ENCODE measurements around the gene ST6GAL1. TPM values are rescaled to one million over a fixed set of nuclear protein-coding genes. Genes with fewer than 3 reads are reported as not detected.

ST6GAL1 gene
- total and polyA plus RNA-seq, 7 donors, result 5.4 to 60.5 (median 10.0) TPM

DNA sequence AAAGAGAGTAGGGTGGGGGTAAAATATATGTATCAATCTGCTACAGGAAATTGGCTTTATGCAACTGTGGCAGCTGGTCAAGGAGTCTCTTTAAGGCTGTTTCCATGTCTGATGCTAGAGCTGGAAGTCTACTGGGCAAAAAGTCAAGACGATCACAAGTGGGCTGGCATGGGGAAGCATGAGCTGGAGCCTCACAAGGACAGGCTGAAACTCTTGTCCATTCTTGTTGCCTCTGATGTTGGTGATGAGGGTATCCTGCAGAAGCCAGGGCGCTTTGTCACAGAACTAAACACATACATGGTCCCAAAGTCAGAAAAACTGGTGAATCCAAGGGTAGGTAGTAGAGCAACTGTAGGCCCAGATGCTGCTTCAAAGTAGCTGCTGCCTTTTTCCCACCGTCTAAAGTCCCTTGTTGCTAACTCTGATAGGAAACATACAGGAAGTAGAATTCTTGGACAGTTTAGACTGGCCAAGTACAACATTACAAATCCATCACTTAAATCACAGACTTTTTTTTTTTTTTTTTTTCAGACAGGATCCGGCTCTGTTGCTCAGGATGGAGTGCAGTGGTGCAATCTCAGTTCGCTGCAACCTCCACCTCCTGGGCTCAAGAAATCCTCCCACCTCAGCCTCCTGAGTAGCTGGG, 154.8 kb downstream of the ST6GAL1 start:
- TF ChIP-seq POLR2AphosphoS5 (IDR thresholded peaks at IDR 0.05), result no peak
- TF ChIP-seq EP300 (IDR thresholded peaks at IDR 0.05), result no peak
- TF ChIP-seq, protein P1, sequence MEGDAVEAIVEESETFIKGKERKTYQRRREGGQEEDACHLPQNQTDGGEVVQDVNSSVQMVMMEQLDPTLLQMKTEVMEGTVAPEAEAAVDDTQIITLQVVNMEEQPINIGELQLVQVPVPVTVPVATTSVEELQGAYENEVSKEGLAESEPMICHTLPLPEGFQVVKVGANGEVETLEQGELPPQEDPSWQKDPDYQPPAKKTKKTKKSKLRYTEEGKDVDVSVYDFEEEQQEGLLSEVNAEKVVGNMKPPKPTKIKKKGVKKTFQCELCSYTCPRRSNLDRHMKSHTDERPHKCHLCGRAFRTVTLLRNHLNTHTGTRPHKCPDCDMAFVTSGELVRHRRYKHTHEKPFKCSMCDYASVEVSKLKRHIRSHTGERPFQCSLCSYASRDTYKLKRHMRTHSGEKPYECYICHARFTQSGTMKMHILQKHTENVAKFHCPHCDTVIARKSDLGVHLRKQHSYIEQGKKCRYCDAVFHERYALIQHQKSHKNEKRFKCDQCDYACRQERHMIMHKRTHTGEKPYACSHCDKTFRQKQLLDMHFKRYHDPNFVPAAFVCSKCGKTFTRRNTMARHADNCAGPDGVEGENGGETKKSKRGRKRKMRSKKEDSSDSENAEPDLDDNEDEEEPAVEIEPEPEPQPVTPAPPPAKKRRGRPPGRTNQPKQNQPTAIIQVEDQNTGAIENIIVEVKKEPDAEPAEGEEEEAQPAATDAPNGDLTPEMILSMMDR (IDR thresholded peaks at IDR 0.05), result no peak
- no peak for TF ChIP-seq POLR2A (IDR thresholded peaks at IDR 0.05)
- intact Hi-C loops (cut with DNase I), result no loop called here
- H3K36me3 ChIP-seq, result no peaks in the 10 kb centered on the region
- peaks cover 0 to 13% (median 0%) of the 10 kb centered on the region in 4 donors for H3K9me3 ChIP-seq
- H3K27me3 ChIP-seq, result no peaks in the 10 kb centered on the region
- H3K4me3 ChIP-seq, result no peak overlapping the region
- WGBS, 2 donors, result 86 to 89% methylated on average over 5 of the region's 5 CpGs
- DNase-seq, result no peak
- no peaks in the 10 kb centered on the region for H3K4me1 ChIP-seq
- H3K27ac ChIP-seq, result peak overlapping the region in 1 of 4 donors; percentile 11

DNA sequence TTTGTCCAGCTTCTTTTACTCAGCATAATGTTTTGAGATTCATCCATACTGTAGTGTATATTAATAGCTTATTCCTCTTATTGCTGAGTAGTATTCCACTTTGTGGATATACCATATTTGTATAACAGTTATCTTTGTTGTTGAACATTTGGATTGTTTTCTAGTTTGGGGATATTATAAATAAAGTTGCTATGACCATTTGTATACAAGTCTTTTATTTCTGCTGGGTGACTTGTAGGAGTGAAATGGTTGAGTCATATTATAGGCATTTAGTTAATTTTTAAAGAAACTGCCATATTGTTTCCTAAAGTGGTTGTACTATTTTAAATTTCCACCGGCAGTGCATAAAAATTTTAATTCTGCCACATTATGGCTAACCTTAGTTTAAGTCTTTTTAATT, 155.6 kb downstream of the ST6GAL1 start:
- TF ChIP-seq, protein P1 (IDR thresholded peaks at IDR 0.05), result no peak
- TF ChIP-seq EP300 (IDR thresholded peaks at IDR 0.05) (no peak), POLR2AphosphoS5 (IDR thresholded peaks at IDR 0.05) (no peak), POLR2A (IDR thresholded peaks at IDR 0.05) (no peak)
- WGBS, 2 donors, result 93 to 96% methylated on average over 1 of the region's 1 CpG
- intact Hi-C loops (cut with DNase I), result no loop called here

GRCh38 chr3:187086831-187087230, 156.5 kb downstream of the ST6GAL1 start:
- WGBS, 2 donors, result 43 to 83% methylated on average over 3 of the region's 3 CpGs
- no peaks in the 10 kb centered on the region for H3K4me1 ChIP-seq
- no peaks in the 10 kb centered on the region for H3K36me3 ChIP-seq
- no peak overlapping the region for H3K4me3 ChIP-seq
- no peaks in the 10 kb centered on the region for H3K27me3 ChIP-seq
- no peak overlapping the region for H3K27ac ChIP-seq
- no peak for TF ChIP-seq EP300 (IDR thresholded peaks at IDR 0.05)
- TF ChIP-seq, protein P1 (IDR thresholded peaks at IDR 0.05), result no peak
- TF ChIP-seq POLR2A (IDR thresholded peaks at IDR 0.05), result no peak
- no peak for TF ChIP-seq POLR2AphosphoS5 (IDR thresholded peaks at IDR 0.05)
- DNase-seq, result no peak
- peaks cover 0 to 13% (median 0%) of the 10 kb centered on the region in 4 donors for H3K9me3 ChIP-seq
- intact Hi-C loops (cut with DNase I), result no loop called here

More for the DNA sequence above, 155.6 kb downstream of the ST6GAL1 start:
- no peaks in the 10 kb centered on the region for H3K27me3 ChIP-seq
- H3K9me3 ChIP-seq, result peaks cover 0 to 13% (median 0%) of the 10 kb centered on the region in 4 donors
- DNase-seq, result no peak
- no peaks in the 10 kb centered on the region for H3K4me1 ChIP-seq
- no peaks in the 10 kb centered on the region for H3K36me3 ChIP-seq
- H3K27ac ChIP-seq, result no peak overlapping the region
- H3K4me3 ChIP-seq, result no peak overlapping the region

DNA sequence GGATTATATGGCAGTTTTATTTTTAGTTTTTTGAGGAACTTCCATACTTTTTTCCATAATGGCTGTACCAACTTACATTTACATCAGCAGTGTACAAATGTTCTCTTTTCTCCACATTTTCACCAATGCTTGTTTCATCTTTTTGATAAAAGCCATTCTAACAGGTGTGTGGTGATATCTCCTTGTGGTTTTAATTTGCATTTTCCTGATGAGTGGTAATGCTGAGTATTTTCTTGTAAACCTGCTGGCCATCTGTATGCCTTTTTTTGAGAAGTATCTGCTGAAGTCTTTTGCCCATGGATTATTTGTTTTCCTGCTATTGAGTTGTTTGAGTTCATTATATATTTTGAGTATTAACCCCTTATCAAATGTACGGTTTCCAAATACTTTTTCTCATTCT, 158.4 kb downstream of the ST6GAL1 start:
- 80 to 95% methylated on average over 1 of the region's 1 CpG for WGBS, 2 donors

More for the DNA sequence above, 158.4 kb downstream of the ST6GAL1 start:
- TF ChIP-seq EP300 (IDR thresholded peaks at IDR 0.05), result no peak
- no peak for TF ChIP-seq POLR2A (IDR thresholded peaks at IDR 0.05)
- TF ChIP-seq POLR2AphosphoS5 (IDR thresholded peaks at IDR 0.05), result no peak
- TF ChIP-seq, protein P1 (IDR thresholded peaks at IDR 0.05), result no peak
- Histone ChIP-seq H3K9me3 (peaks cover 0 to 13% (median 0%) of the 10 kb centered on the region in 4 donors), H3K27me3 (no peaks in the 10 kb centered on the region), H3K4me1 (no peaks in the 10 kb centered on the region), H3K27ac (no peak overlapping the region), H3K36me3 (no peaks in the 10 kb centered on the region), H3K4me3 (no peak overlapping the region)
- no peak for DNase-seq
- intact Hi-C loops (cut with DNase I), result no loop called here
